ENCODE measurements around the gene S1PR3. TPM values are rescaled to one million over a fixed set of nuclear protein-coding genes. Genes with fewer than 3 reads are reported as not detected.

The S1PR3 gene
- total and polyA plus RNA-seq, 2 donors (not counting 3 experiments of a cell fraction or from before 2014, with no cell fraction given): 12.5 to 25.8 TPM

GRCh38 chr9:88994469-88995199 is 3.4 kb downstream of the S1PR3 start:
- dilution Hi-C loops (cut with MboI; ENCODE audit: extremely low pct_ligation_motif_present, low sequenced_read_pairs): no loop called here

DNA sequence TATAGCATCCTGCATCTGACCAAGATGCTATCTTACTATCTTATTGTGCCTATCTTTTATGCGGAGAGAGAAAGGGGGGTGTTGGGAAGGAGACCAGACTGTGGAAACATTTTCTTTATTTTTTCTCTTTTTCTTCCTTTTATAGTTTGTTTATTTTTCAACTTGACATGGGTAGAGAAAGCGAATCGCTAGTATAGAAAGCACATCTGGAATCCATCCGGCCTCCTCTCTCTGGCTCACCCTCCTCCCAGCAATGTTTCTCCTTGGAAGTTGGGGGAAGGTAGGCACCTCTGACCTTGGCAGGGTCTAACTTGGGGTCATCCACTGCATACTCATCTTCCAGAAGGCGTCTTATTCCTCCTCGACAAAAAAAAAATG is 3.9 kb downstream of the S1PR3 start:
- Histone ChIP-seq H4K20me1 (replicated peaks; ENCODE audit: control insufficient read depth, extremely low read depth, insufficient read depth, low read length) (no peaks in the 10 kb centered on the region), H3K4me1 (ENCODE audit: control insufficient read depth, extremely low read depth, insufficient read depth, low read length) (peaks cover 37% of the 10 kb centered on the region), H3K27ac (ENCODE audit: insufficient read depth, low read depth, low read length) (no peak overlapping the region), H3K9me3 (replicated peaks; ENCODE audit: control insufficient read depth, insufficient read depth, low read length) (no peaks in the 10 kb centered on the region), H3K9me1 (replicated peaks; ENCODE audit: control insufficient read depth, extremely low read depth, insufficient read depth, low read length) (no peaks in the 10 kb centered on the region), H3K27me3 (ENCODE audit: control insufficient read depth in 2 of 2, insufficient read depth in 2 of 2, low read length in 2 of 2) (no peaks in the 10 kb centered on the region), H3K9ac (replicated peaks; ENCODE audit: extremely low read depth, insufficient read depth, low read length) (no peak overlapping the region), H3K4me3 (replicated peaks in 1 of 3; ENCODE audit: insufficient read depth in 1 of 3, low read depth in 1 of 3, low read length in 3 of 3) (no peak overlapping the region), H3K79me2 (ENCODE audit: control insufficient read depth, insufficient read depth, low read length) (peaks cover 67% of the 10 kb centered on the region), H2AFZ (ENCODE audit: low read depth, low read length) (no peak overlapping the region), H3K4me2 (ENCODE audit: insufficient read depth, low read length) (peak overlapping the region; percentile 99), H3K36me3 (ENCODE audit: control insufficient read depth in 2 of 2, extremely low read depth in 1 of 2, insufficient read depth in 2 of 2, low read length in 2 of 2) (peaks cover 0 to 2% of the 10 kb centered on the region in 2 experiments)
- ChIA-PET POLR2A (no interaction called here), CTCF (interaction anchor here (0.8 kb wide), 1 partner anchor 335 kb away, joined by 3 read pairs; no protein-coding TSS in a partner anchor)
- DNase-seq (ENCODE audit: low read depth, low spot score) (no peak), FAIRE-seq (no peak)
- dilution Hi-C loops (cut with MboI; ENCODE audit: extremely low pct_ligation_motif_present, low sequenced_read_pairs) (no loop called here), intact Hi-C loops (cut with micrococcal nuclease) (no loop called here)
- BruUV-seq (replicated peaks): no TSS peak
- TF ChIP-seq EZH2 (IDR thresholded peaks at IDR 0.05; ENCODE audit: borderline replicate concordance, low read depth, low read length, severe bottlenecking): no peak
- TF ChIP-seq, protein P1, sequence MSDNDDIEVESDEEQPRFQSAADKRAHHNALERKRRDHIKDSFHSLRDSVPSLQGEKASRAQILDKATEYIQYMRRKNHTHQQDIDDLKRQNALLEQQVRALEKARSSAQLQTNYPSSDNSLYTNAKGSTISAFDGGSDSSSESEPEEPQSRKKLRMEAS (IDR thresholded peaks at IDR 0.05; ENCODE audit: insufficient read depth, insufficient read length): no peak
- TF ChIP-seq JUN (IDR thresholded peaks at IDR 0.05; ENCODE audit: borderline replicate concordance, insufficient read depth, insufficient read length, low read depth): no peak

More at GRCh38 chr9:88994469-88995199, 3.4 kb downstream of the S1PR3 start:
- Histone ChIP-seq H3K36me3 (ENCODE audit: control insufficient read depth in 2 of 2, extremely low read depth in 1 of 2, insufficient read depth in 2 of 2, low read length in 2 of 2) (peaks cover 0 to 2% of the 10 kb centered on the region in 2 experiments), H3K9me1 (replicated peaks; ENCODE audit: control insufficient read depth, extremely low read depth, insufficient read depth, low read length) (no peaks in the 10 kb centered on the region), H3K9me3 (replicated peaks; ENCODE audit: control insufficient read depth, insufficient read depth, low read length) (no peaks in the 10 kb centered on the region), H3K27me3 (ENCODE audit: control insufficient read depth in 2 of 2, insufficient read depth in 2 of 2, low read length in 2 of 2) (no peaks in the 10 kb centered on the region), H4K20me1 (replicated peaks; ENCODE audit: control insufficient read depth, extremely low read depth, insufficient read depth, low read length) (no peaks in the 10 kb centered on the region), H3K4me2 (ENCODE audit: insufficient read depth, low read length) (peak overlapping the region; percentile 99), H3K4me3 (replicated peaks in 1 of 3; ENCODE audit: insufficient read depth in 1 of 3, low read depth in 1 of 3, low read length in 3 of 3) (no peak overlapping the region), H3K9ac (replicated peaks; ENCODE audit: extremely low read depth, insufficient read depth, low read length) (no peak overlapping the region), H3K27ac (ENCODE audit: insufficient read depth, low read depth, low read length) (no peak overlapping the region), H2AFZ (ENCODE audit: low read depth, low read length) (no peak overlapping the region), H3K4me1 (ENCODE audit: control insufficient read depth, extremely low read depth, insufficient read depth, low read length) (peaks cover 37% of the 10 kb centered on the region), H3K79me2 (ENCODE audit: control insufficient read depth, insufficient read depth, low read length) (peaks cover 67% of the 10 kb centered on the region)
- FAIRE-seq (peak; percentile 70), DNase-seq (ENCODE audit: low read depth, low spot score) (peak; percentile 51)
- intact Hi-C loops (cut with micrococcal nuclease): loop anchor here (5.0 kb wide), 2 partner anchors 47 to 607 kb away; partner anchors contain the start of gene SPIN1
- peak; percentile 13 for TF ChIP-seq FOS (IDR thresholded peaks at IDR 0.05; ENCODE audit: borderline replicate concordance, insufficient read depth, low read length)
- TF ChIP-seq, protein P1 (IDR thresholded peaks at IDR 0.05; ENCODE audit: insufficient read depth, insufficient read length): no peak
- ChIA-PET CTCF (interaction anchor here (1.2 to 4.5 kb wide), 3 partner anchors 212 to 333 kb away, joined by 3 to 24 read pairs (median 24); no protein-coding TSS in a partner anchor), POLR2A (no interaction called here)
- no TSS peak for BruUV-seq (replicated peaks)

All from endothelial cell of umbilical vein (primary cell).